Stimulated activated CD4-positive, alpha-beta T cell treated with anti-CD3 and anti-CD28 coated beads, Interleukin-12 subunit alpha, Interleukin-12 subunit beta, amount 100 ng/mL, for 24 hours (primary cell): ENCODE data around the gene TSSK2.

Experiments
- DNase-seq, 2 experiments: peaks; one replicate each; pipeline ENCODE4 v3.0.0-alpha.2; 2020; ENCODE audit warnings: low read depth in 2 of 2

Gene TSSK2

GRCh38 chr22:19106886-19107729 lies 24.0 kb upstream of the TSSK2 start:
- no peak for DNase-seq

GRCh38 chr22:19107730-19108074 lies 23.4 kb upstream of the TSSK2 start:
- DNase-seq = no peak

GRCh38 chr22:19108807-19109197 lies 22.3 kb upstream of the TSSK2 start:
- no peak for DNase-seq

GRCh38 chr22:19109198-19110063 lies 21.7 kb upstream of the TSSK2 start:
- DNase-seq = peak in 1 of 2 experiments; percentile 23

GRCh38 chr22:19110064-19110458 lies 21.0 kb upstream of the TSSK2 start:
- no peak for DNase-seq

GRCh38 chr22:19110646-19111045 lies 20.5 kb upstream of the TSSK2 start:
- no peak for DNase-seq

GRCh38 chr22:19111140-19111539 lies 20.0 kb upstream of the TSSK2 start:
- no peak for DNase-seq

- no peak for DNase-seq
These were observed 19.5 kb upstream of the TSSK2 start for GRCh38 chr22:19111584-19111983.

- DNase-seq = no peak
These were observed 17.7 kb upstream of the TSSK2 start for GRCh38 chr22:19113429-19113828.

GRCh38 chr22:19114984-19115552 lies 16.0 kb upstream of the TSSK2 start:
- no peak for DNase-seq

GRCh38 chr22:19115628-19116027 lies 15.5 kb upstream of the TSSK2 start:
- DNase-seq = no peak

GRCh38 chr22:19117111-19117512 lies 14.0 kb upstream of the TSSK2 start:
- DNase-seq = no peak

- no peak for DNase-seq
These were observed 12.7 kb upstream of the TSSK2 start for GRCh38 chr22:19118329-19118880.

GRCh38 chr22:19119949-19120348 lies 11.2 kb upstream of the TSSK2 start:
- DNase-seq = no peak

GRCh38 chr22:19120829-19121630 lies 10.1 kb upstream of the TSSK2 start:
- DNase-seq = no peak

- peak in 1 of 2 experiments; percentile 17 for DNase-seq
These were observed 9.4 kb upstream of the TSSK2 start for GRCh38 chr22:19121631-19122142.

- DNase-seq = peak; percentile 94
These were observed 8.9 kb upstream of the TSSK2 start, which contains the start of gene DGCR2 for GRCh38 chr22:19122143-19122751. TSS of gene DGCR2 (minus strand) at chr22:19122412. CDS start at chr22:19122206, 206 bp downstream.

GRCh38 chr22:19122752-19123492 lies 8.2 kb upstream of the TSSK2 start:
- DNase-seq = no peak

GRCh38 chr22:19123936-19124335 lies 7.2 kb upstream of the TSSK2 start:
- DNase-seq = no peak

- no peak for DNase-seq
These were observed 6.7 kb upstream of the TSSK2 start for GRCh38 chr22:19124377-19124776.
